ENCODE measurements around the gene KCNMB1. TPM values are rescaled to one million over a fixed set of nuclear protein-coding genes. Genes with fewer than 3 reads are reported as not detected.

KCNMB1 gene, protein sequence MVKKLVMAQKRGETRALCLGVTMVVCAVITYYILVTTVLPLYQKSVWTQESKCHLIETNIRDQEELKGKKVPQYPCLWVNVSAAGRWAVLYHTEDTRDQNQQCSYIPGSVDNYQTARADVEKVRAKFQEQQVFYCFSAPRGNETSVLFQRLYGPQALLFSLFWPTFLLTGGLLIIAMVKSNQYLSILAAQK
- 0.20 to 0.27 TPM (median 0.22 TPM) in 3 replicates for total RNA-seq

DNA sequence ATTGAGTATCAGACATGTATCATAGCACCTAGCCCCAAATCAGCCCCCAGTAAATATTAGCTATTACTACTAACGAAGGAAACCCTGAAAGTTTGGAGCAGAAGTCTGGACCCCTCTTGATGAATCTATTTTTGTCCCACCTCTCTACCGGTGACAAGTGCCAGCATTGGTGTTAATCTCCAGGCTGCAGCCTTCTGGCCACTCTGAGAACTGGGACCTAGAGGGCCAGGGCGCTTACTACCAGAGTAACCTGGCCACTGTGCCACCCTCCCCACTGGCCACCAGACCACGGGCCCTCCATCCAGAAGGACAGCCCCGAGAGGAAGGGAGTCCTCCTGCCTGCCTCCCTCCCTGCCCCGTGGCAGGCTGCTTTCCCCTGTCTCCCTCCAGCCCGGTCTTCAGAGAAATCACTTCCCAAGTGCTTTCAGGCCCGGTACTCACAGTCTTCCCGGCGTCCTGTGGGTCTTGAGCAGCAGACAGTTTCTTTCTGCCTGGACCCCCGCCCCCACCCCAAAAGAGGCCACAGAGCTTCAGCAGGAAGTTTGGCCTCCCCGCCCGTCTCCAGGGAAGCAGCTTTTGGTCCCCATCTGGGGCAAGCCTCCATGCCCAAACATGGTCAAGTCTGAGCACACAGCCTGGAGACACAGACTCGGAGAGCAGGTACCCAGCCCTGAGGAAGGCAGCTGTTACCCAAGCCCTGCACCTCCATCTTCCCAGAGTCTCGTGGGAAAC, at the start of gene KCNMB1:
TSS of gene KCNMB1 (minus strand) at position 550 of the 732 bp plus-strand sequence. CDS start 3,920 bp downstream, outside the sequence.
- Mint-ChIP-seq H3K36me3 (no peaks in the 10 kb centered on the region), H3K4me1 (peaks cover 21% of the 10 kb centered on the region), H3K27me3 (ENCODE audit: low read depth) (peaks cover 4% of the 10 kb centered on the region), H3K27ac (peak within 1 kb of the TSS; percentile 17), H3K9me3 (no peaks in the 10 kb centered on the region), H3K4me3 (no peak within 1 kb of the TSS)
- TF ChIP-seq, protein P1, sequence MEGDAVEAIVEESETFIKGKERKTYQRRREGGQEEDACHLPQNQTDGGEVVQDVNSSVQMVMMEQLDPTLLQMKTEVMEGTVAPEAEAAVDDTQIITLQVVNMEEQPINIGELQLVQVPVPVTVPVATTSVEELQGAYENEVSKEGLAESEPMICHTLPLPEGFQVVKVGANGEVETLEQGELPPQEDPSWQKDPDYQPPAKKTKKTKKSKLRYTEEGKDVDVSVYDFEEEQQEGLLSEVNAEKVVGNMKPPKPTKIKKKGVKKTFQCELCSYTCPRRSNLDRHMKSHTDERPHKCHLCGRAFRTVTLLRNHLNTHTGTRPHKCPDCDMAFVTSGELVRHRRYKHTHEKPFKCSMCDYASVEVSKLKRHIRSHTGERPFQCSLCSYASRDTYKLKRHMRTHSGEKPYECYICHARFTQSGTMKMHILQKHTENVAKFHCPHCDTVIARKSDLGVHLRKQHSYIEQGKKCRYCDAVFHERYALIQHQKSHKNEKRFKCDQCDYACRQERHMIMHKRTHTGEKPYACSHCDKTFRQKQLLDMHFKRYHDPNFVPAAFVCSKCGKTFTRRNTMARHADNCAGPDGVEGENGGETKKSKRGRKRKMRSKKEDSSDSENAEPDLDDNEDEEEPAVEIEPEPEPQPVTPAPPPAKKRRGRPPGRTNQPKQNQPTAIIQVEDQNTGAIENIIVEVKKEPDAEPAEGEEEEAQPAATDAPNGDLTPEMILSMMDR (IDR thresholded peaks at IDR 0.05; ENCODE audit: unreplicated experiment), result no peak
- DNase-seq (ENCODE audit: low spot score in 2 of 2, unreplicated experiment in 2 of 2), result no peak

DNA sequence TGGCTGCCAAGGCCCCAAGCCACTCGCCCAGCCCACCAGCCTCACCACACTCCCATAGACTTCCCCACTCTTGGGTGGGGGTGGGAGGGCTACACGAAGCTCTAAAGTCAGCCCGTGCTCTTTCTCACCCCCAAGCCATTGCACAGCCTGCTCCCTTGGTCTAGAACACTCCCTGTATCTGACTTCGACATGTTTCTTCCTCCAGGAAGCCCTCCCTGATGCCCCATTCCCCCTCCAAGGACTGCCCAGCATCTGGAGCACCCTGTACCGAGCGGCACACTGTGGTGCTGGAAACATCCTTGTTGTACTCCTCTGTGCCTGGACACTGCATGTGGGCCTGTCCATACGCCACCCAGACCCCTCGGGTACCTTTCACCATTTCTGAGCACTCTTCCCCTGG, 49.4 kb upstream of the KCNMB1 start:
- no peaks in the 10 kb centered on the region for H3K4me1 Mint-ChIP-seq
- TF ChIP-seq, protein P1 (IDR thresholded peaks at IDR 0.05; ENCODE audit: unreplicated experiment), result no peak
- H3K27ac Mint-ChIP-seq, result no peak overlapping the region
- no peaks in the 10 kb centered on the region for H3K36me3 Mint-ChIP-seq
- H3K4me3 Mint-ChIP-seq, result no peak overlapping the region
- H3K9me3 Mint-ChIP-seq, result no peaks in the 10 kb centered on the region
- peaks cover 28% of the 10 kb centered on the region for H3K27me3 Mint-ChIP-seq (ENCODE audit: low read depth)
- peak in 1 of 2 experiments; percentile 16 for DNase-seq (ENCODE audit: low spot score in 2 of 2, unreplicated experiment in 2 of 2)

DNA sequence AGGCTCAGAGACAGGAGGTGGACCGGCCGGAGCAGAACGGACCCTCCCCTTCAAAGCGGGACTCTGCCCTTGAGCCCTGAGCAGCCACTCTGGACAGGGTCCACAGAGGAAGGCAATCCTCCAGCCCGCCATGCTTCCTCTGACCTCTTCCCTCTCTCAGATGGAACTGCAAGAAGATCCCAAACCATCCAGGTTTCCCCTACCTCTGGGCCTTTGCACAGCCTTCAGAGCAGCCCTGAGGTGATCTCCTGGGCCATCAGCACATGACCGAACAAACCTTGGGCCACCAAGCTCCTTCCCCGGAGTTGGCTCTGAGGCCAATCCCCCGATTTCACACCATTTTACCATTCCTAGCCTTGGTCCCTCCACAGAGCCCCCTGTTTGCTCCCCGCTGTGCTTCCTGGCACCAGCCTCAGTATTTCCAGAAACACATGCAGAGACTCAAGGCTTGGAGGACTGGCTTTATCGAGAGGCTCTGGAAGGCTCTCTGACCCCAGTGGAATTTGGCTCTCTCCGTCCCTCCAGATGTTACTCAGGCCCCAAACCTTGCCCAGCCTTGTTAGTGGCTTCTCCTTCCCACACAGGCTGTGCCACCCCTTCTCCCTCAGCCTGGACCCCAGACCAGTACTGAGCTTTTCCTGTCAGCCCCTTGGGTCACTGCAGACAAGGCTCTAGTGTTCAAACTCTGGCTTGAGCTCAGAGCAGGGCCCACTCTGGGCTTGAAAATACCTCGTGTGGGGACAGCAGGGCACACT, 48.6 kb upstream of the KCNMB1 start:
- TF ChIP-seq, protein P1 (IDR thresholded peaks at IDR 0.05; ENCODE audit: unreplicated experiment), result no peak
- peak in 1 of 2 experiments; percentile 27 for DNase-seq (ENCODE audit: low spot score in 2 of 2, unreplicated experiment in 2 of 2)
- Mint-ChIP-seq H3K9me3 (peaks cover under 1% of the 10 kb centered on the region), H3K36me3 (no peaks in the 10 kb centered on the region), H3K4me3 (no peak overlapping the region), H3K4me1 (no peaks in the 10 kb centered on the region), H3K27me3 (ENCODE audit: low read depth) (peaks cover 27% of the 10 kb centered on the region), H3K27ac (no peak overlapping the region)

DNA sequence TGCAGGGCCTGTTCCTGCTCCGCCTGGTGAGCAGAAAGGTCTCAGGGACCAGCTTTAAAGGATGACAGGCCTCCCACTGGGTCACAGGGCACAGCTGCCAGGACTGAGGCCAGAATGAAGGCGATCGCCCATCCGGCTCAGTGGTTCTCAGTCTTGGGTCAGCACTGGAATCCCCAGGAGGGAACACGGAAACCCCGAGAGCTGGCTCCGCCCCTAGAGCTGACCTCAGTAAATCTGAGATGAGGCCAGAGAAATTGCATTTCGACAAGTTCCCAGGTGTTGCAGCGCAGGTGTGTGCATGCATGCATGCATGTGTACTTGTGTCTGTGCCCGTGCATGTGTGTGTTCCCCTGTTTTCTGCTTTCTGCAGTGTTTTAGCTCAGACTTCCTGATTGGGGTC, 47.2 kb upstream of the KCNMB1 start:
- DNase-seq (ENCODE audit: low spot score in 2 of 2, unreplicated experiment in 2 of 2), result peak in 1 of 2 experiments; percentile 30
- Mint-ChIP-seq H3K4me3 (no peak overlapping the region), H3K4me1 (no peaks in the 10 kb centered on the region), H3K27me3 (ENCODE audit: low read depth) (peaks cover 30% of the 10 kb centered on the region), H3K9me3 (peaks cover 4% of the 10 kb centered on the region), H3K36me3 (no peaks in the 10 kb centered on the region), H3K27ac (no peak overlapping the region)
- TF ChIP-seq, protein P1 (IDR thresholded peaks at IDR 0.05; ENCODE audit: unreplicated experiment), result no peak

DNA sequence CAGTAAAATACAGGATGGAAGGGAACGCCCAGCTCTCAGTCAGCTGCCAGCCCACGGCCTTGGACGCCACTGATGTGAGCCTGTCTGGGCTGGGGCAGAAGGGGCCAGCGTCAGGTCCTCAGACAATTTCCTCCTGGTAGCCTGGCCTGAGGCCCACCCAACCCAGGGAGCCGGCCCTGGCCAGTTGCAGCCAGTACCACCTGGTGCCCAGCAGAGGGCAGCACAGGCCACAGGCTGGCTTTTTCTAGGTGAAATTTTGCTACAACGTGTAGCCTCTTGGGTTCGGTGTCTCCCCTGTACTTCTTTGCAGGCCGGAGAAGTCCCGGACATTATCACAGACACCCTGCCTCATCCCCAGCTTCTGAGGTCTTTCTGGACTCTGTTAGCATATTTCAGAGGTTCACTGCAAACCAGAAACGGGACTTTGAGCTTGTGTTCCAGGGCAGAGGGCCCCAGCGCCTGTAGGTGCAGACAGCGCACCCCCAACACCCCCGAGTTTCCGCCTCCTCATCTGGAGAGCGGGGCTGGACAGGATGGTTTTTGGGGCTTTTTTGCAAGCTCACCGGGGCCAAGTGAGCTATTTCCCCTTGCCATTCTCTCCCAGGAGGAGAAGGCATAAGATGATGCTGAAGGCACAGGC, 45.9 kb upstream of the KCNMB1 start:
- TF ChIP-seq, protein P1 (IDR thresholded peaks at IDR 0.05; ENCODE audit: unreplicated experiment), result peak; percentile 93
- DNase-seq (ENCODE audit: low spot score in 2 of 2, unreplicated experiment in 2 of 2), result peak; percentile 48 to 81
- Mint-ChIP-seq H3K36me3 (no peaks in the 10 kb centered on the region), H3K4me1 (no peaks in the 10 kb centered on the region), H3K27me3 (ENCODE audit: low read depth) (peaks cover 38% of the 10 kb centered on the region), H3K27ac (no peak overlapping the region), H3K4me3 (no peak overlapping the region), H3K9me3 (peaks cover 4% of the 10 kb centered on the region)

Measured in mesothelial cell of epicardium (in vitro differentiated cells).